IMR-90 (cell line): ENCODE measurements around the gene DNM3. TPM values are rescaled to one million over a fixed set of nuclear protein-coding genes. Genes with fewer than 3 reads are reported as not detected.

Experiments
- ATAC-seq: fragments of 200-7000 bp; cut with Tn5 transposase; 2 replicates; pipeline ENCODE4 v1.9.1; 2020; ENCODE audit warnings: low read depth, mild to moderate bottlenecking, moderate library complexity
- BruUV-seq: library from RNA; stranded (reverse); fragments of 400-500 nt; replicated peaks from 2 replicates; lab custom pipeline; 2021; lab: Mats Ljungman, UMichigan
- CTCF ChIA-PET: fragments of 300-600 bp; formaldehyde crosslinking; extraction: SDS; loops from one replicate; lab custom pipeline; 2021; ENCODE audit warnings: antibody characterized with exemption; lab: Yijun Ruan, JAX
- POLR2A ChIA-PET: fragments of 300-600 bp; sonication (Branson Sonifier 250); formaldehyde crosslinking; loops from one replicate; lab custom pipeline; 2022; ENCODE audit warnings: antibody characterized with exemption; ENCODE audit not compliant: unreplicated experiment; lab: Charles Lee
- DNase-seq: peaks from one replicate; pipeline ENCODE4 v3.0.0; 2013
- H2AFZ ChIP-seq: replicated peaks from 2 replicates; pipeline ENCODE3; 2013; ENCODE audit warnings: low read length, mild to moderate bottlenecking; ENCODE audit not compliant: poor library complexity
- H2AK5ac ChIP-seq: 2 replicates; pipeline ENCODE4 v1.6.1; 2013; ENCODE audit warnings: low read depth, low read length, inconsistent platforms
- H2AK9ac ChIP-seq: replicated peaks from 2 replicates; pipeline ENCODE3; 2013; ENCODE audit warnings: mild to moderate bottlenecking, low read depth, low read length, moderate library complexity; ENCODE audit not compliant: poor library complexity
- H2BK120ac ChIP-seq: 2 replicates; pipeline ENCODE4 v1.6.1; 2013; ENCODE audit warnings: low read depth, low read length, inconsistent platforms
- H2BK15ac ChIP-seq: 3 replicates; pipeline ENCODE4 v1.6.1; 2013; ENCODE audit warnings: low read depth, low read length, inconsistent platforms
- H2BK20ac ChIP-seq: 2 replicates; pipeline ENCODE4 v1.6.1; 2013; ENCODE audit warnings: low read depth, mild to moderate bottlenecking, inconsistent platforms, low read length, moderate library complexity
- H2BK5ac ChIP-seq: 2 replicates; pipeline ENCODE4 v1.6.1; 2013; ENCODE audit warnings: mild to moderate bottlenecking, low read depth, low read length, inconsistent platforms; ENCODE audit not compliant: poor library complexity, severe bottlenecking
- H3K14ac ChIP-seq: replicated peaks from 2 replicates; pipeline ENCODE4 v1.6.1; 2013; ENCODE audit warnings: low read depth, low read length, inconsistent platforms
- H3K18ac ChIP-seq: 2 replicates; pipeline ENCODE4 v1.6.1; 2013; ENCODE audit warnings: low read depth, low read length, control low read depth
- H3K23ac ChIP-seq: 2 replicates; pipeline ENCODE4 v1.6.1; 2013; ENCODE audit warnings: low read depth, low read length, inconsistent platforms
- H3K27ac ChIP-seq: 2 replicates; pipeline ENCODE4 v1.5.1; 2013; ENCODE audit warnings: mild to moderate bottlenecking, control low read depth, low read length; ENCODE audit not compliant: insufficient read depth
- H3K27me3 ChIP-seq: 2 replicates; pipeline ENCODE4 v1.6.1; 2013; ENCODE audit warnings: low read length; ENCODE audit not compliant: control insufficient read depth, insufficient read depth
- H3K36me3 ChIP-seq: 2 replicates; pipeline ENCODE4 v1.6.1; 2013; ENCODE audit warnings: low read length, mixed read lengths; ENCODE audit not compliant: control insufficient read depth, insufficient read depth
- H3K4ac ChIP-seq: 2 replicates; pipeline ENCODE4 v1.6.1; 2013; ENCODE audit warnings: low read depth, low read length, inconsistent platforms
- H3K4me1 ChIP-seq: 2 replicates; pipeline ENCODE4 v1.6.1; 2013; ENCODE audit warnings: low read length, mixed read lengths; ENCODE audit not compliant: control insufficient read depth, insufficient read depth
- H3K4me2 ChIP-seq: 2 replicates; pipeline ENCODE4 v1.6.1; 2013; ENCODE audit warnings: low read depth, mild to moderate bottlenecking, control low read depth, low read length, moderate library complexity
- H3K4me3 ChIP-seq: 2 replicates; pipeline ENCODE4 v1.5.1; 2013; ENCODE audit warnings: low read depth, mild to moderate bottlenecking, control low read depth, low read length, moderate library complexity; ENCODE audit not compliant: insufficient read depth
- H3K56ac ChIP-seq: 2 replicates; pipeline ENCODE4 v1.6.1; 2013; ENCODE audit warnings: low read length, inconsistent platforms; ENCODE audit not compliant: insufficient read depth; ENCODE audit errors: extremely low read depth
- H3K79me1 ChIP-seq, 2 experiments: 2 replicates each; pipeline ENCODE4 v1.6.1; 2013; ENCODE audit warnings: low read length in 2 of 2, inconsistent platforms in 1 of 2, low read depth in 1 of 2
- H3K9ac ChIP-seq: 2 replicates; pipeline ENCODE4 v1.6.1; 2013; ENCODE audit warnings: low read depth, low read length, control low read depth
- H3K9me1 ChIP-seq: 2 replicates; pipeline ENCODE4 v1.6.1; 2013; ENCODE audit warnings: low read length, inconsistent platforms; ENCODE audit not compliant: insufficient read depth
- H3K9me3 ChIP-seq: 2 replicates; pipeline ENCODE4 v1.6.1; 2013; ENCODE audit warnings: low read length; ENCODE audit not compliant: control insufficient read depth, insufficient read depth
- H4K20me1 ChIP-seq: 2 replicates; pipeline ENCODE4 v1.6.1; 2013; ENCODE audit warnings: low read length, inconsistent platforms; ENCODE audit not compliant: insufficient read depth
- H4K5ac ChIP-seq: 2 replicates; pipeline ENCODE4 v1.6.1; 2013; ENCODE audit warnings: mild to moderate bottlenecking, low read depth, low read length, control low read depth
- H4K8ac ChIP-seq, 2 experiments: 2 replicates each; pipeline ENCODE4 v1.6.1; 2013; ENCODE audit warnings: low read depth in 2 of 2, low read length in 2 of 2, control low read depth in 1 of 2, inconsistent platforms in 1 of 2
- H4K91ac ChIP-seq: 2 replicates; pipeline ENCODE4 v1.6.1; 2013; ENCODE audit warnings: low read depth, low read length, inconsistent platforms; ENCODE audit not compliant: insufficient read depth
- BHLHE40 ChIP-seq: fragments of 150-350 bp; IDR thresholded peaks from 2 replicates; pipeline ENCODE4 v1.6.1; 2016; ENCODE audit warnings: mild to moderate bottlenecking, low read depth, low read length
- CEBPB ChIP-seq: IDR thresholded peaks from 2 replicates; pipeline ENCODE4 v1.6.1; 2012; ENCODE audit warnings: low read depth, low read length, improper control_type of control experiment
- MAZ ChIP-seq: IDR thresholded peaks from 2 replicates; pipeline ENCODE4 v1.6.1; 2012; ENCODE audit warnings: low read depth, mild to moderate bottlenecking, low read length, improper control_type of control experiment, moderate library complexity, borderline replicate concordance
- MXI1 ChIP-seq: IDR thresholded peaks from 2 replicates; pipeline ENCODE4 v1.6.1; 2012; ENCODE audit warnings: low read depth, mild to moderate bottlenecking, low read length, moderate library complexity, borderline replicate concordance
- NFE2L2 ChIP-seq: fragments of 150-350 bp; IDR thresholded peaks from 2 replicates; pipeline ENCODE4 v1.6.1; 2016; ENCODE audit warnings: low read depth, mild to moderate bottlenecking, low read length
- POLR2A ChIP-seq: IDR thresholded peaks from 2 replicates; pipeline ENCODE4 v1.6.1; 2012; ENCODE audit warnings: mild to moderate bottlenecking, low read depth, low read length
- RAD21 ChIP-seq: IDR thresholded peaks from 2 replicates; pipeline ENCODE4 v1.6.1; 2012; ENCODE audit warnings: low read length, improper control_type of control experiment
- RCOR1 ChIP-seq: IDR thresholded peaks from 2 replicates; pipeline ENCODE4 v1.6.1; 2012; ENCODE audit warnings: mild to moderate bottlenecking, low read length, improper control_type of control experiment; ENCODE audit not compliant: insufficient replicate concordance
- RFX5 ChIP-seq: IDR thresholded peaks from 2 replicates; pipeline ENCODE4 v1.8.0; 2012; ENCODE audit warnings: low read depth, mild to moderate bottlenecking, low read length, moderate library complexity
- SMC3 ChIP-seq: fragments of 150-350 bp; IDR thresholded peaks from 2 replicates; pipeline ENCODE4 v1.6.1; 2016; ENCODE audit warnings: low read depth, mild to moderate bottlenecking, antibody characterized with exemption, low read length, moderate library complexity
- WGBS, 2 experiments: methylation state at CpG; one replicate each; pipeline versions ENCODE4 v1.1.5 to v1.1.7; 2013; ENCODE audit warnings: missing lambda C conversion rate in 2 of 2; ENCODE audit not compliant: insufficient read length in 1 of 2; ENCODE audit errors: extremely low coverage in 2 of 2; 5-methylcytosine and 5-hydroxymethylcytosine counted together
- dilution Hi-C: fragments of 300-500 bp; cut with HindIII; formaldehyde crosslinking; loops from one replicate; pipeline ENCODE4 v1.14.3; 2018; ENCODE audit warnings: low sequenced_read_pairs; ENCODE audit not compliant: unreplicated experiment
- in situ Hi-C: fragments of 300-500 bp; cut with MboI; formaldehyde crosslinking; loops from 3 replicates; pipeline ENCODE4 v1.14.3; 2019; ENCODE audit warnings: low sequenced_read_pairs, inconsistent platforms, mixed read lengths
- intact Hi-C: fragments of 100-400 bp; cut with micrococcal nuclease; formaldehyde crosslinking; loops from 2 replicates; pipeline ENCODE4 v1.10.0; 2022
- polyA plus RNA-seq, 3 experiments: library from polyadenylated mRNA; depleted of rRNA; stranded (reverse); fragments of >200 nt; gene quantifications; 2 replicates each; pipeline ENCODE4 v1.2.3, GENCODE V29; 2012; ENCODE audit warnings: low replicate concordance in 1 of 3
- total RNA-seq: library from RNA; depleted of rRNA; stranded (reverse); fragments of >200 nt; gene quantifications from 2 replicates; pipeline ENCODE4 v1.2.3, GENCODE V29; 2012
- TF ChIP-seq, protein P1 (sequence below): conservative IDR thresholded peaks from 2 replicates; pipeline ENCODE4 v1.5.1; 2012; ENCODE audit warnings: mild to moderate bottlenecking, low read depth, low read length, improper control_type of control experiment
- TF ChIP-seq, protein P2 (sequence below): fragments of 150-350 bp; IDR thresholded peaks from 2 replicates; pipeline ENCODE4 v1.6.1; 2017; ENCODE audit warnings: mild to moderate bottlenecking, antibody characterized with exemption, low read length, low read depth
- TF ChIP-seq, protein P3 (sequence below): fragments of 150-350 bp; IDR thresholded peaks from 2 replicates; pipeline ENCODE4 v1.6.1; 2016; ENCODE audit warnings: low read depth, mild to moderate bottlenecking, low read length, moderate library complexity, borderline replicate concordance

The DNM3 gene
- total and polyA plus RNA-seq, 2 of the 4 experiments (the other 2 are of a cell fraction), result 0.36 TPM

- intact Hi-C loops, result no loop called here
- Histone ChIP-seq H3K9me1 (peaks cover 4% of the 10 kb centered on the region; the same call in 1 of the 2 replicates), H3K4me1 (peaks cover 2% of the 10 kb centered on the region; the same call in 1 of the 2 replicates), H2BK120ac (no peak overlapping the region), H4K20me1 (no peaks in the 10 kb centered on the region), H3K9ac (no peak overlapping the region), H3K14ac (no peak overlapping the region), H2BK5ac (no peak overlapping the region), H3K79me1 (no peaks in the 10 kb centered on the region), H2BK20ac (no peak overlapping the region), H3K56ac (no peak overlapping the region), H3K4me3 (no peak overlapping the region), H3K9me3 (no peaks in the 10 kb centered on the region), H4K91ac (no peak overlapping the region), H2AFZ (no peak overlapping the region), H3K4ac (no peak overlapping the region), H2BK15ac (no peak overlapping the region), H4K5ac (no peak overlapping the region), H2AK5ac (no peak overlapping the region), H3K27ac (no peak overlapping the region), H3K23ac (no peak overlapping the region), H3K36me3 (no peaks in the 10 kb centered on the region), H4K8ac (no peak overlapping the region), H3K4me2 (no peak overlapping the region), H3K18ac (no peak overlapping the region), H3K27me3 (peaks cover 29% of the 10 kb centered on the region), H2AK9ac (no peak overlapping the region)
- DNase-seq (no peak), ATAC-seq (no peak)
- ChIA-PET CTCF (no interaction called here), POLR2A (no interaction called here)
- dilution Hi-C loops, result no loop called here
- TF ChIP-seq RAD21, result no peak
- TF ChIP-seq RFX5, result no peak
- TF ChIP-seq, protein P1, sequence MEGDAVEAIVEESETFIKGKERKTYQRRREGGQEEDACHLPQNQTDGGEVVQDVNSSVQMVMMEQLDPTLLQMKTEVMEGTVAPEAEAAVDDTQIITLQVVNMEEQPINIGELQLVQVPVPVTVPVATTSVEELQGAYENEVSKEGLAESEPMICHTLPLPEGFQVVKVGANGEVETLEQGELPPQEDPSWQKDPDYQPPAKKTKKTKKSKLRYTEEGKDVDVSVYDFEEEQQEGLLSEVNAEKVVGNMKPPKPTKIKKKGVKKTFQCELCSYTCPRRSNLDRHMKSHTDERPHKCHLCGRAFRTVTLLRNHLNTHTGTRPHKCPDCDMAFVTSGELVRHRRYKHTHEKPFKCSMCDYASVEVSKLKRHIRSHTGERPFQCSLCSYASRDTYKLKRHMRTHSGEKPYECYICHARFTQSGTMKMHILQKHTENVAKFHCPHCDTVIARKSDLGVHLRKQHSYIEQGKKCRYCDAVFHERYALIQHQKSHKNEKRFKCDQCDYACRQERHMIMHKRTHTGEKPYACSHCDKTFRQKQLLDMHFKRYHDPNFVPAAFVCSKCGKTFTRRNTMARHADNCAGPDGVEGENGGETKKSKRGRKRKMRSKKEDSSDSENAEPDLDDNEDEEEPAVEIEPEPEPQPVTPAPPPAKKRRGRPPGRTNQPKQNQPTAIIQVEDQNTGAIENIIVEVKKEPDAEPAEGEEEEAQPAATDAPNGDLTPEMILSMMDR, result no peak
- TF ChIP-seq, protein P2, sequence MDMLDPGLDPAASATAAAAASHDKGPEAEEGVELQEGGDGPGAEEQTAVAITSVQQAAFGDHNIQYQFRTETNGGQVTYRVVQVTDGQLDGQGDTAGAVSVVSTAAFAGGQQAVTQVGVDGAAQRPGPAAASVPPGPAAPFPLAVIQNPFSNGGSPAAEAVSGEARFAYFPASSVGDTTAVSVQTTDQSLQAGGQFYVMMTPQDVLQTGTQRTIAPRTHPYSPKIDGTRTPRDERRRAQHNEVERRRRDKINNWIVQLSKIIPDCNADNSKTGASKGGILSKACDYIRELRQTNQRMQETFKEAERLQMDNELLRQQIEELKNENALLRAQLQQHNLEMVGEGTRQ, result no peak
- no peak for TF ChIP-seq CEBPB
- no peak for TF ChIP-seq BHLHE40
- TF ChIP-seq MXI1, result no peak
- no peak for TF ChIP-seq NFE2L2
- TF ChIP-seq, protein P3, sequence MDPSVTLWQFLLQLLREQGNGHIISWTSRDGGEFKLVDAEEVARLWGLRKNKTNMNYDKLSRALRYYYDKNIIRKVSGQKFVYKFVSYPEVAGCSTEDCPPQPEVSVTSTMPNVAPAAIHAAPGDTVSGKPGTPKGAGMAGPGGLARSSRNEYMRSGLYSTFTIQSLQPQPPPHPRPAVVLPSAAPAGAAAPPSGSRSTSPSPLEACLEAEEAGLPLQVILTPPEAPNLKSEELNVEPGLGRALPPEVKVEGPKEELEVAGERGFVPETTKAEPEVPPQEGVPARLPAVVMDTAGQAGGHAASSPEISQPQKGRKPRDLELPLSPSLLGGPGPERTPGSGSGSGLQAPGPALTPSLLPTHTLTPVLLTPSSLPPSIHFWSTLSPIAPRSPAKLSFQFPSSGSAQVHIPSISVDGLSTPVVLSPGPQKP, result no peak
- no peak for TF ChIP-seq SMC3
- TF ChIP-seq MAZ, result no peak
- TF ChIP-seq RCOR1, result no peak
- no peak for TF ChIP-seq POLR2A
- in situ Hi-C loops, result no loop called here
- no TSS peak for BruUV-seq
- WGBS, 2 experiments, result 100% methylated on average over 1 of the region's 5 CpGs; no CpG with 5 or more reads in 1 of the 2 experiments
Measured at GRCh38 chr1:172456344-172456769, 615.1 kb downstream of the DNM3 start.
